HL-60 (cell line): ENCODE data around the gene PPP1R9A.

Experiments used
- CTCF ChIP-seq: IDR thresholded peaks from one replicate; pipeline ENCODE4 v1.5.1; 2011; ENCODE audit warnings: low read length, control low read depth, inconsistent platforms; ENCODE audit not compliant: insufficient read depth
- POLR2AphosphoS5 ChIP-seq: IDR thresholded peaks from 2 replicates; pipeline ENCODE4 v1.6.1; 2012; ENCODE audit warnings: low read depth
- REST ChIP-seq: IDR thresholded peaks from 2 replicates; pipeline ENCODE4 v1.6.1; 2012; ENCODE audit warnings: low read depth; ENCODE audit not compliant: insufficient replicate concordance

- no peak for TF ChIP-seq POLR2AphosphoS5
- TF ChIP-seq CTCF = no peak
- no peak for TF ChIP-seq REST
These were observed 284.4 kb downstream of the PPP1R9A start for GRCh38 chr7:95191795-95192194.
